ENCODE measurements around the gene UBXN7. TPM values are rescaled to one million over a fixed set of nuclear protein-coding genes. Genes with fewer than 3 reads are reported as not detected.
"Not testable (repeated sequence)": the region's sequence is repeated elsewhere in the genome, so short reads cannot be mapped to it uniquely, and the experiment has no call there.

Gene UBXN7
- total RNA-seq, 1 donor from 2014 or later = 86.7 TPM

GRCh38 chr3:196428041-196428440 is 4.2 kb downstream of the UBXN7 start:
- DNase-seq (ENCODE audit: extremely low spot score, unreplicated experiment) = no peak
- H3K9me3 Mint-ChIP-seq (ENCODE audit: unreplicated experiment) = no peaks in the 10 kb centered on the region

GRCh38 chr3:196424421-196424820 is 7.8 kb downstream of the UBXN7 start:
- H3K4me3 Mint-ChIP-seq (ENCODE audit: unreplicated experiment); DNase-seq (ENCODE audit: extremely low spot score, unreplicated experiment); H3K36me3 Mint-ChIP-seq (ENCODE audit: unreplicated experiment); H3K27me3 Mint-ChIP-seq (ENCODE audit: unreplicated experiment); H3K27ac Mint-ChIP-seq (ENCODE audit: unreplicated experiment); H3K9me3 Mint-ChIP-seq (ENCODE audit: unreplicated experiment): not testable (repeated sequence)
- peaks cover 16% of the 10 kb centered on the region for H3K4me1 Mint-ChIP-seq (ENCODE audit: unreplicated experiment)

More at GRCh38 chr3:196428041-196428440, 4.2 kb downstream of the UBXN7 start:
- H3K27ac Mint-ChIP-seq (ENCODE audit: unreplicated experiment) = no peak overlapping the region
- H3K4me3 Mint-ChIP-seq (ENCODE audit: unreplicated experiment) = no peak overlapping the region
- peaks cover 4% of the 10 kb centered on the region for H3K36me3 Mint-ChIP-seq (ENCODE audit: unreplicated experiment)
- TF ChIP-seq, protein P1, sequence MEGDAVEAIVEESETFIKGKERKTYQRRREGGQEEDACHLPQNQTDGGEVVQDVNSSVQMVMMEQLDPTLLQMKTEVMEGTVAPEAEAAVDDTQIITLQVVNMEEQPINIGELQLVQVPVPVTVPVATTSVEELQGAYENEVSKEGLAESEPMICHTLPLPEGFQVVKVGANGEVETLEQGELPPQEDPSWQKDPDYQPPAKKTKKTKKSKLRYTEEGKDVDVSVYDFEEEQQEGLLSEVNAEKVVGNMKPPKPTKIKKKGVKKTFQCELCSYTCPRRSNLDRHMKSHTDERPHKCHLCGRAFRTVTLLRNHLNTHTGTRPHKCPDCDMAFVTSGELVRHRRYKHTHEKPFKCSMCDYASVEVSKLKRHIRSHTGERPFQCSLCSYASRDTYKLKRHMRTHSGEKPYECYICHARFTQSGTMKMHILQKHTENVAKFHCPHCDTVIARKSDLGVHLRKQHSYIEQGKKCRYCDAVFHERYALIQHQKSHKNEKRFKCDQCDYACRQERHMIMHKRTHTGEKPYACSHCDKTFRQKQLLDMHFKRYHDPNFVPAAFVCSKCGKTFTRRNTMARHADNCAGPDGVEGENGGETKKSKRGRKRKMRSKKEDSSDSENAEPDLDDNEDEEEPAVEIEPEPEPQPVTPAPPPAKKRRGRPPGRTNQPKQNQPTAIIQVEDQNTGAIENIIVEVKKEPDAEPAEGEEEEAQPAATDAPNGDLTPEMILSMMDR (IDR thresholded peaks at IDR 0.05) = no peak
- H3K27me3 Mint-ChIP-seq (ENCODE audit: unreplicated experiment) = no peaks in the 10 kb centered on the region
- H3K4me1 Mint-ChIP-seq (ENCODE audit: unreplicated experiment) = peaks cover 26% of the 10 kb centered on the region

GRCh38 chr3:196423044-196423781 is 9.0 kb downstream of the UBXN7 start:
- TF ChIP-seq, protein P1 (IDR thresholded peaks at IDR 0.05) = no peak
- Mint-ChIP-seq H3K4me3 (ENCODE audit: unreplicated experiment) (no peak overlapping the region), H3K27me3 (ENCODE audit: unreplicated experiment) (no peaks in the 10 kb centered on the region), H3K36me3 (ENCODE audit: unreplicated experiment) (peaks cover 2% of the 10 kb centered on the region), H3K9me3 (ENCODE audit: unreplicated experiment) (no peaks in the 10 kb centered on the region), H3K4me1 (ENCODE audit: unreplicated experiment) (peaks cover 16% of the 10 kb centered on the region), H3K27ac (ENCODE audit: unreplicated experiment) (peak overlapping the region; percentile 18)
- DNase-seq (ENCODE audit: extremely low spot score, unreplicated experiment) = no peak

- H3K27me3 Mint-ChIP-seq (ENCODE audit: unreplicated experiment); H3K36me3 Mint-ChIP-seq (ENCODE audit: unreplicated experiment); H3K9me3 Mint-ChIP-seq (ENCODE audit: unreplicated experiment); H3K27ac Mint-ChIP-seq (ENCODE audit: unreplicated experiment); H3K4me3 Mint-ChIP-seq (ENCODE audit: unreplicated experiment); DNase-seq (ENCODE audit: extremely low spot score, unreplicated experiment): not testable (repeated sequence)
- peaks cover 14% of the 10 kb centered on the region for H3K4me1 Mint-ChIP-seq (ENCODE audit: unreplicated experiment)
These were observed 10.6 kb downstream of the UBXN7 start for GRCh38 chr3:196421668-196422067.

DNA sequence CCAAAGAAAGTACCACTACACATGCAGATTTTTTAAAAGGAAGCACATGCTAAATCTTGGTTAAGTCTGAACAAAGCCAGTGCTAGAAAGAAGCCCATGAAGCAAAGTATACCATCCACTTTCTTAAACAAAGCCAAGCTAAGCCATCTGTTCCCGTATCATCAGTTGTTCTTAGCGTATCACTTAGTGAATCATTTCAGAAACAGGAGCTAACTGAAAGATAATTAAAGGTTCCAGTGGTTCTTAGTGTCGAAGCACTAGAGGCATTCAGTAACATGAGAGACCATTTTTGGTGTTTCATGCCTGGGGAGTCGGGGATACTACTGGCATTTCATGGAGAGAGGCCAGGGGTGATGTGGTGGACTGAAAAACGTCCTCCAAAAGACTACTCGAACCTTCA is 12.8 kb downstream of the UBXN7 start:
- H3K4me3 Mint-ChIP-seq (ENCODE audit: unreplicated experiment) = no peak overlapping the region
- peaks cover 17% of the 10 kb centered on the region for H3K4me1 Mint-ChIP-seq (ENCODE audit: unreplicated experiment)
- H3K27me3 Mint-ChIP-seq (ENCODE audit: unreplicated experiment) = no peaks in the 10 kb centered on the region
- no peaks in the 10 kb centered on the region for H3K9me3 Mint-ChIP-seq (ENCODE audit: unreplicated experiment)
- peaks cover 3% of the 10 kb centered on the region for H3K36me3 Mint-ChIP-seq (ENCODE audit: unreplicated experiment)
- no peak for DNase-seq (ENCODE audit: extremely low spot score, unreplicated experiment)
- TF ChIP-seq, protein P1 (IDR thresholded peaks at IDR 0.05) = no peak
- no peak overlapping the region for H3K27ac Mint-ChIP-seq (ENCODE audit: unreplicated experiment)

DNA sequence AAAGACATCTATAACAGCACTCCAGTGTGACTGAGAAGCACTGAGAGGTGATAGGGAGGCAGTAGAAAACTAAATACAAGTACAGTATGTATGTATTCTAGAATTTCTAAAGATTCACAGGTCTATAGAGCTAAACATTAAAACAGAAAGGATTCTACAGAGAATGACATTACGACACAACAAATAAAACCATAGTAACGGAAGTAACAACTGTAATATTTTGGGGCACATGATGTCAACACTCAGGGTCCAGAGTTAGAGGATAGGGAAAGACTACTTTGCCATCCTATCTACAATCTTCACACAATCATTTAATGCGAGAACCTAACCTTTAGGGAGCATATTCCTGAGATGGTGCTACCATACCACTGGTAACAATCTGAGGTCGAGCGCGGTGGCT is 13.6 kb downstream of the UBXN7 start:
- no peak overlapping the region for H3K4me3 Mint-ChIP-seq (ENCODE audit: unreplicated experiment)
- no peaks in the 10 kb centered on the region for H3K27me3 Mint-ChIP-seq (ENCODE audit: unreplicated experiment)
- peaks cover 18% of the 10 kb centered on the region for H3K4me1 Mint-ChIP-seq (ENCODE audit: unreplicated experiment)
- peaks cover 3% of the 10 kb centered on the region for H3K36me3 Mint-ChIP-seq (ENCODE audit: unreplicated experiment)
- H3K9me3 Mint-ChIP-seq (ENCODE audit: unreplicated experiment) = no peaks in the 10 kb centered on the region
- TF ChIP-seq, protein P1 (IDR thresholded peaks at IDR 0.05) = no peak
- no peak overlapping the region for H3K27ac Mint-ChIP-seq (ENCODE audit: unreplicated experiment)
- no peak for DNase-seq (ENCODE audit: extremely low spot score, unreplicated experiment)
